NB4 (cell line): ENCODE results near the gene KRR1.
A peak's percentile ranks its signal among the peaks of the same experiment; 100 is the strongest.

ENCODE experiments used
- MAX ChIP-seq: IDR thresholded peaks from 2 replicates; pipeline ENCODE4 v1.6.1; 2011; ENCODE audit warnings: low read depth, low read length
- MYC ChIP-seq: IDR thresholded peaks from 2 replicates; pipeline ENCODE4 v1.6.1; 2011; ENCODE audit warnings: low read depth, low read length
- POLR2A ChIP-seq: IDR thresholded peaks from 2 replicates; pipeline ENCODE4 v1.6.1; 2011; ENCODE audit warnings: mild to moderate bottlenecking; ENCODE audit not compliant: insufficient read length; ENCODE audit errors: extremely low read depth
- TF ChIP-seq, protein P1 (sequence below): IDR thresholded peaks from one replicate; pipeline ENCODE4 v1.5.1; 2012; ENCODE audit warnings: low read depth, low read length

DNA sequence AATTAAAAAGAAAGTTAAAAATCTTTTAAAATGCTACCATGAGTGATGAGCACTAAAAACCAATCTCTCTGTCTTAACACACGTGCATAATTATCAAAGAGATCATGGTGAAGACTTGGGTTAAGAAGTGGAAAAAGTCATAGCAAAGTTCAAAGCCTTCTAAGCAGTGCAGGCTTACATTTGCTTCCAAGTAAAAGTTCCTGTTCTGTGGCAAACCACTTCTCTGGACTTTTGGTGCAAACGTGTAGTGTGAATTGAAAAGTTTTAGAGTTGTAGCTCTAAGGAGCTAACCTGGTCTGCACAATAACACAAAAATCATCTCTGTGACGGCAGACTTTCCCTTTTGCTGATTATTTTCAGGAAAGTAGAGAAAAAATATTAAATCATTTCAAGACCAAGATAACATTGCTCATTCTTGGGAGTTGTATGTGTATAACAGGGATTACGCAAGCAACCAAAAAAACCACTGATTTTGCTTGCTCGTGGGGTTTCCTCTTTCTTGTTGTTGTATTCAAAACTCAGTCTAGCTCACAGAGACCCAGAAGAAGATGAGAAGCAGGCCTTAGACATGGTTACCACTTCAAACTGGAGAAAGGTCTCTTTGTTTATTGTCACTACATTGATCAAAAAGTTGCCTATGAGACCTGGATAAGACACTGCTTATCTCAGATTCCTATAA is 33.2 kb downstream of the KRR1 start:
- TF ChIP-seq, protein P1, sequence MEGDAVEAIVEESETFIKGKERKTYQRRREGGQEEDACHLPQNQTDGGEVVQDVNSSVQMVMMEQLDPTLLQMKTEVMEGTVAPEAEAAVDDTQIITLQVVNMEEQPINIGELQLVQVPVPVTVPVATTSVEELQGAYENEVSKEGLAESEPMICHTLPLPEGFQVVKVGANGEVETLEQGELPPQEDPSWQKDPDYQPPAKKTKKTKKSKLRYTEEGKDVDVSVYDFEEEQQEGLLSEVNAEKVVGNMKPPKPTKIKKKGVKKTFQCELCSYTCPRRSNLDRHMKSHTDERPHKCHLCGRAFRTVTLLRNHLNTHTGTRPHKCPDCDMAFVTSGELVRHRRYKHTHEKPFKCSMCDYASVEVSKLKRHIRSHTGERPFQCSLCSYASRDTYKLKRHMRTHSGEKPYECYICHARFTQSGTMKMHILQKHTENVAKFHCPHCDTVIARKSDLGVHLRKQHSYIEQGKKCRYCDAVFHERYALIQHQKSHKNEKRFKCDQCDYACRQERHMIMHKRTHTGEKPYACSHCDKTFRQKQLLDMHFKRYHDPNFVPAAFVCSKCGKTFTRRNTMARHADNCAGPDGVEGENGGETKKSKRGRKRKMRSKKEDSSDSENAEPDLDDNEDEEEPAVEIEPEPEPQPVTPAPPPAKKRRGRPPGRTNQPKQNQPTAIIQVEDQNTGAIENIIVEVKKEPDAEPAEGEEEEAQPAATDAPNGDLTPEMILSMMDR: no peak
- TF ChIP-seq POLR2A (no peak), MAX (0 out of 2 replicates have a peak, but pooled peaks have one; percentile 13), MYC (no peak; the same call in 1 of the 2 replicates)
